ENCODE measurements around the gene VAT1. TPM values are rescaled to one million over a fixed set of nuclear protein-coding genes. Genes with fewer than 3 reads are reported as not detected.

The VAT1 gene
- total and polyA plus RNA-seq, 9 of the 15 experiments (the other 6 are each of a cell fraction or from before 2014, with no cell fraction given): 29.4 to 153 (median 66.7) TPM

DNA sequence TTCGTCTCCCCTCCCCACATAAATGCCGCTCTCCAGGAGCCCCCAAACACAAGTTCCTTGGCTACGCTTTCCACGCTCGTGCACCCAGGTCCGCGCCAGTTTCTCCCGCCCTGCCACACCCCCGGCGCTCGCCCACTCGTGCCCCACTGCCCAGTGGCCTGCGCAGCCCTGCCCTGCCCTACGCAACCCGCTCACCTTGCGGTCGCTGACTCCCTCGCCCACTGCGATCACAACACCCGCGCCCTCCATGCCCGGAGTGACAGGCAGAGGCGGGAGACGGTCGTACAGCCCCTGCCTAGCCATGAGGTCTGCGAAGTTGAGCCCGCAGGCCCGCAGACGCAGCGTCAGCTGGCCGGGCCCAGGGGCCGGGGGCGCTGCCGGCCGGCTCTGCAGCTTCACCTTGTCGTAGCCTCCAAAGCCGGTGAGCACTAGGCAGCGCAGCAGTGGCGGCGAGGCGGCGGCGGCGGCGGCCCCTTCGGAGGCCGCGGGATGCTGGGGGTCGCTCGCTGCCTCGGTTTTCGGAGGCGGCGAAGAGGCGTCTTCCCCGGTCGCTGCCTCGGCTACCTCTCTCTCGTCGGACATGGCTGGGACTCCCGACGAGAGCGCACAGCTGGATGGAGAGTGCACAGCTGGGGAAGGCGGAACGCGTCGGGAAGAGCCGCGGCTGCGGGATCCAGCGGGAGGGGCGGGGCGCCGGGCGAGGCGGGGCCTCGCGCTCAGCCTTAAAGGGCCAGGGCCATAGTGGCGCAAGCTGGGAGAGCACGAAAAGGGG, at the start of gene VAT1 (continued):
- TF ChIP-seq, protein P1, sequence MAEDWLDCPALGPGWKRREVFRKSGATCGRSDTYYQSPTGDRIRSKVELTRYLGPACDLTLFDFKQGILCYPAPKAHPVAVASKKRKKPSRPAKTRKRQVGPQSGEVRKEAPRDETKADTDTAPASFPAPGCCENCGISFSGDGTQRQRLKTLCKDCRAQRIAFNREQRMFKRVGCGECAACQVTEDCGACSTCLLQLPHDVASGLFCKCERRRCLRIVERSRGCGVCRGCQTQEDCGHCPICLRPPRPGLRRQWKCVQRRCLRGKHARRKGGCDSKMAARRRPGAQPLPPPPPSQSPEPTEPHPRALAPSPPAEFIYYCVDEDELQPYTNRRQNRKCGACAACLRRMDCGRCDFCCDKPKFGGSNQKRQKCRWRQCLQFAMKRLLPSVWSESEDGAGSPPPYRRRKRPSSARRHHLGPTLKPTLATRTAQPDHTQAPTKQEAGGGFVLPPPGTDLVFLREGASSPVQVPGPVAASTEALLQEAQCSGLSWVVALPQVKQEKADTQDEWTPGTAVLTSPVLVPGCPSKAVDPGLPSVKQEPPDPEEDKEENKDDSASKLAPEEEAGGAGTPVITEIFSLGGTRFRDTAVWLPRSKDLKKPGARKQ (CRISPR knock-in tag; IDR thresholded peaks at IDR 0.05): no peak
- TF ChIP-seq MEF2D (tag; conservative IDR thresholded peaks at IDR 0.05; ENCODE audit: low read depth): no peak
- TF ChIP-seq FOXA3 (CRISPR knock-in tag; conservative IDR thresholded peaks at IDR 0.05 in 1 of 2, IDR thresholded peaks at IDR 0.05 in 1 of 2): no peak
- no peak for TF ChIP-seq RFX1 (IDR thresholded peaks at IDR 0.05)
- peak; percentile 48 for TF ChIP-seq POLR2B (IDR thresholded peaks at IDR 0.05; ENCODE audit: low read depth, partially characterized antibody)
- TF ChIP-seq TGIF2 (CRISPR knock-in tag; IDR thresholded peaks at IDR 0.05): no peak
- no peak for TF ChIP-seq NCOR1 (IDR thresholded peaks at IDR 0.05)
- no peak for TF ChIP-seq RFX5 (IDR thresholded peaks at IDR 0.05; ENCODE audit: low read depth, low read length)
- no peak for TF ChIP-seq MCM7 (IDR thresholded peaks at IDR 0.05)
- TF ChIP-seq HLTF (IDR thresholded peaks at IDR 0.05): no peak
- TF ChIP-seq ZBTB12 (CRISPR knock-in tag; IDR thresholded peaks at IDR 0.05): no peak
- no peak for TF ChIP-seq ZFP1 (CRISPR knock-in tag; IDR thresholded peaks at IDR 0.05)
- peak; percentile 51; the same call in 1 of the 2 replicates for TF ChIP-seq ZNF740 (CRISPR knock-in tag; IDR thresholded peaks at IDR 0.05)
- TF ChIP-seq ZNF740 (tag; IDR thresholded peaks at IDR 0.05): no peak; a peak in 2 of 4 replicates
- no peak for TF ChIP-seq SPI1 (IDR thresholded peaks at IDR 0.05; ENCODE audit: borderline replicate concordance, low read depth, low read length)
- TF ChIP-seq ZNF24 (IDR thresholded peaks at IDR 0.05): no peak
- no peak; the same call in 1 of the 2 replicates for TF ChIP-seq ZNF76 (CRISPR knock-in tag; IDR thresholded peaks at IDR 0.05; ENCODE audit: borderline replicate concordance)
- peak; percentile 72; the same call in 1 of the 2 replicates for TF ChIP-seq ATF7 (IDR thresholded peaks at IDR 0.05)
- TF ChIP-seq ZC3H4 (CRISPR knock-in tag; IDR thresholded peaks at IDR 0.05; ENCODE audit: borderline replicate concordance): peak; percentile 66; the same call in 1 of the 2 replicates
- TF ChIP-seq NFE2L1 (tag; IDR thresholded peaks at IDR 0.05; ENCODE audit: borderline replicate concordance, low read depth): no peak
- no peak for TF ChIP-seq ZNF507 (tag; conservative IDR thresholded peaks at IDR 0.05)
- no peak for TF ChIP-seq KHSRP (IDR thresholded peaks at IDR 0.05)
- TF ChIP-seq SRSF3 (IDR thresholded peaks at IDR 0.05; ENCODE audit: insufficient read depth, low read length): no peak
- TF ChIP-seq, protein P2, sequence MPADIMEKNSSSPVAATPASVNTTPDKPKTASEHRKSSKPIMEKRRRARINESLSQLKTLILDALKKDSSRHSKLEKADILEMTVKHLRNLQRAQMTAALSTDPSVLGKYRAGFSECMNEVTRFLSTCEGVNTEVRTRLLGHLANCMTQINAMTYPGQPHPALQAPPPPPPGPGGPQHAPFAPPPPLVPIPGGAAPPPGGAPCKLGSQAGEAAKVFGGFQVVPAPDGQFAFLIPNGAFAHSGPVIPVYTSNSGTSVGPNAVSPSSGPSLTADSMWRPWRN (IDR thresholded peaks at IDR 0.05; ENCODE audit: low read depth): no peak
- TF ChIP-seq GATAD2A (IDR thresholded peaks at IDR 0.05): no peak

All from K562 (cell line).